ENCODE measurements around the gene LHFPL2.
A peak's percentile ranks its signal among the peaks of the same experiment; 100 is the strongest.

LHFPL2 gene

GRCh38 chr5:78654386-78654785 lies 5.8 kb upstream of the LHFPL2 start:
- TF ChIP-seq L3MBTL2 (conservative IDR thresholded peaks at IDR 0.05): no peak
- no peak for TF ChIP-seq BHLHE40 (IDR thresholded peaks at IDR 0.05; ENCODE audit: borderline replicate concordance)
- TF ChIP-seq ARNT (IDR thresholded peaks at IDR 0.05): no peak
- TF ChIP-seq SP1 (IDR thresholded peaks at IDR 0.05): no peak
- TF ChIP-seq NFRKB (IDR thresholded peaks at IDR 0.05): no peak
- TF ChIP-seq HDGF (IDR thresholded peaks at IDR 0.05; ENCODE audit: borderline replicate concordance): no peak
- no peak for DNase-seq (ENCODE audit: extremely low spot score)
- ChIA-PET POLR2A (no interaction called here), CTCF (no interaction called here)

- no peak for DNase-seq (ENCODE audit: extremely low spot score)
- ChIA-PET POLR2A (no interaction called here), CTCF (no interaction called here)
- TF ChIP-seq FOXM1 (IDR thresholded peaks at IDR 0.05; ENCODE audit: borderline replicate concordance) (no peak), BHLHE40 (IDR thresholded peaks at IDR 0.05; ENCODE audit: borderline replicate concordance) (no peak), FOXK2 (IDR thresholded peaks at IDR 0.05) (no peak)
These were observed 5.3 kb upstream of the LHFPL2 start for GRCh38 chr5:78653681-78654366.

GRCh38 chr5:78653031-78653430 lies 4.5 kb upstream of the LHFPL2 start:
- no peak for TF ChIP-seq TARDBP (IDR thresholded peaks at IDR 0.05)
- TF ChIP-seq FOXK2 (IDR thresholded peaks at IDR 0.05): no peak
- TF ChIP-seq FOXA1 (IDR thresholded peaks at IDR 0.05): no peak
- TF ChIP-seq LEF1 (IDR thresholded peaks at IDR 0.05; ENCODE audit: borderline replicate concordance): no peak
- TF ChIP-seq NFRKB (IDR thresholded peaks at IDR 0.05): no peak
- TF ChIP-seq SP1 (IDR thresholded peaks at IDR 0.05): no peak
- no peak for TF ChIP-seq L3MBTL2 (conservative IDR thresholded peaks at IDR 0.05)
- no peak for TF ChIP-seq FOXM1 (IDR thresholded peaks at IDR 0.05; ENCODE audit: borderline replicate concordance)
- TF ChIP-seq SUZ12 (IDR thresholded peaks at IDR 0.05): no peak
- no peak for TF ChIP-seq CTBP1 (IDR thresholded peaks at IDR 0.05; ENCODE audit: borderline replicate concordance)
- ChIA-PET POLR2A (no interaction called here), CTCF (no interaction called here)
- DNase-seq (ENCODE audit: extremely low spot score): no peak

- CTCF ChIA-PET: no interaction called here
These were observed 2.9 kb upstream of the LHFPL2 start for GRCh38 chr5:78651468-78651867.

GRCh38 chr5:78650531-78650930 lies 2.0 kb upstream of the LHFPL2 start:
- ChIA-PET POLR2A (no interaction called here), CTCF (no interaction called here)
- no peak for TF ChIP-seq HDGF (IDR thresholded peaks at IDR 0.05; ENCODE audit: borderline replicate concordance)
- TF ChIP-seq FOXA1 (IDR thresholded peaks at IDR 0.05): no peak
- TF ChIP-seq FOXK2 (IDR thresholded peaks at IDR 0.05): no peak
- TF ChIP-seq LEF1 (IDR thresholded peaks at IDR 0.05; ENCODE audit: borderline replicate concordance): no peak
- TF ChIP-seq L3MBTL2 (conservative IDR thresholded peaks at IDR 0.05): no peak
- TF ChIP-seq NFRKB (IDR thresholded peaks at IDR 0.05): no peak
- TF ChIP-seq ZNF384 (IDR thresholded peaks at IDR 0.05): no peak
- TF ChIP-seq CTBP1 (IDR thresholded peaks at IDR 0.05; ENCODE audit: borderline replicate concordance): no peak
- TF ChIP-seq FOXM1 (IDR thresholded peaks at IDR 0.05; ENCODE audit: borderline replicate concordance): no peak
- no peak for TF ChIP-seq SP1 (IDR thresholded peaks at IDR 0.05)
- TF ChIP-seq PKNOX1 (IDR thresholded peaks at IDR 0.05): no peak
- no peak for TF ChIP-seq TARDBP (IDR thresholded peaks at IDR 0.05)
- TF ChIP-seq ARNT (IDR thresholded peaks at IDR 0.05): no peak
- no peak for TF ChIP-seq SUZ12 (IDR thresholded peaks at IDR 0.05)
- TF ChIP-seq ELF4 (IDR thresholded peaks at IDR 0.05): no peak
- TF ChIP-seq BHLHE40 (IDR thresholded peaks at IDR 0.05; ENCODE audit: borderline replicate concordance): no peak
- DNase-seq (ENCODE audit: extremely low spot score): no peak

More at GRCh38 chr5:78651468-78651867, 2.9 kb upstream of the LHFPL2 start:
- no peak for DNase-seq (ENCODE audit: extremely low spot score)
- POLR2A ChIA-PET: no interaction called here
- TF ChIP-seq ZNF384 (IDR thresholded peaks at IDR 0.05) (peak; percentile 65), L3MBTL2 (conservative IDR thresholded peaks at IDR 0.05) (no peak), BHLHE40 (IDR thresholded peaks at IDR 0.05; ENCODE audit: borderline replicate concordance) (no peak), LEF1 (IDR thresholded peaks at IDR 0.05; ENCODE audit: borderline replicate concordance) (no peak), FOXM1 (IDR thresholded peaks at IDR 0.05; ENCODE audit: borderline replicate concordance) (no peak), CTBP1 (IDR thresholded peaks at IDR 0.05; ENCODE audit: borderline replicate concordance) (no peak)

GRCh38 chr5:78649861-78650496 lies 1.4 kb upstream of the LHFPL2 start:
- ChIA-PET POLR2A (no interaction called here), CTCF (no interaction called here)
- TF ChIP-seq FOXA1 (IDR thresholded peaks at IDR 0.05) (no peak), PKNOX1 (IDR thresholded peaks at IDR 0.05) (no peak), ARNT (IDR thresholded peaks at IDR 0.05) (no peak)
- no peak for DNase-seq (ENCODE audit: extremely low spot score)

GRCh38 chr5:78649211-78649695 lies 681 bp upstream of the LHFPL2 start:
- TF ChIP-seq PKNOX1 (IDR thresholded peaks at IDR 0.05): no peak
- no peak for TF ChIP-seq SUZ12 (IDR thresholded peaks at IDR 0.05)
- no peak for TF ChIP-seq ZNF384 (IDR thresholded peaks at IDR 0.05)
- TF ChIP-seq HDGF (IDR thresholded peaks at IDR 0.05; ENCODE audit: borderline replicate concordance): no peak
- TF ChIP-seq SP1 (IDR thresholded peaks at IDR 0.05): no peak
- no peak for TF ChIP-seq NFRKB (IDR thresholded peaks at IDR 0.05)
- TF ChIP-seq FOXA1 (IDR thresholded peaks at IDR 0.05): no peak
- no peak for TF ChIP-seq BHLHE40 (IDR thresholded peaks at IDR 0.05; ENCODE audit: borderline replicate concordance)
- TF ChIP-seq FOXM1 (IDR thresholded peaks at IDR 0.05; ENCODE audit: borderline replicate concordance): no peak
- POLR2A ChIA-PET: interaction anchor here (1.8 to 1.9 kb wide), 2 partner anchors 12 to 19 kb away, joined by 6 to 8 read pairs; no protein-coding TSS in a partner anchor
- DNase-seq (ENCODE audit: extremely low spot score): no peak
- CTCF ChIA-PET: no interaction called here
